HEK293 (cell line): ENCODE data around the gene KIAA0513.

Source experiments
- CTCF ChIA-PET: fragments of 350-600 bp; formaldehyde crosslinking; extraction: SDS; loops from one replicate; lab custom pipeline; 2021; ENCODE audit warnings: antibody characterized with exemption; lab: Yijun Ruan, JAX
- POLR2A ChIA-PET: fragments of 300-600 bp; formaldehyde crosslinking; extraction: SDS; loops from one replicate; lab custom pipeline; 2020; ENCODE audit warnings: antibody characterized with exemption, inconsistent platforms; lab: Yijun Ruan, JAX
- H3K27ac ChIP-seq: fragments of 200-500 bp; sonication (Bioruptor generic); 2 replicates; pipeline ENCODE4 v1.5.1; 2014; ENCODE audit warnings: low read depth, low read length, control low read depth, inconsistent platforms; ENCODE audit errors: extremely low read depth
- H3K36me3 ChIP-seq, 2 experiments: fragments of 200-500 bp in 1 of 2; sonication (Bioruptor generic) in 1 of 2; 1 replicate in 1 of 2; 2 replicates in 1 of 2; pipeline ENCODE4 v1.5.1; 2014 to 2017; ENCODE audit warnings: inconsistent platforms in 2 of 2, low read length in 2 of 2; ENCODE audit not compliant: control insufficient read depth in 2 of 2, insufficient read depth in 1 of 2
- H3K4me1 ChIP-seq: fragments of 200-500 bp; sonication (Bioruptor generic); 2 replicates; pipeline ENCODE4 v1.5.1; 2014; ENCODE audit warnings: mild to moderate bottlenecking, low read length, inconsistent platforms; ENCODE audit not compliant: control insufficient read depth, insufficient read depth
- H3K4me3 ChIP-seq: 2 replicates; pipeline ENCODE4 v1.5.1; 2011; ENCODE audit warnings: low read depth, mild to moderate bottlenecking, control low read depth, low read length, moderate library complexity
- H3K9me3 ChIP-seq: fragments of 200-500 bp; sonication (Bioruptor generic); 2 replicates; pipeline ENCODE4 v1.5.1; 2014; ENCODE audit warnings: low read depth, low read length, inconsistent platforms; ENCODE audit not compliant: control insufficient read depth, insufficient read depth
- SP2 ChIP-seq: fragments of 450-650 bp; formaldehyde crosslinking; IDR thresholded peaks from 2 replicates; pipeline ENCODE4 v1.5.1; 2016; ENCODE audit warnings: missing biosample characterization, missing genetic modification characterization
- ZBTB7A ChIP-seq: fragments of 450-650 bp; formaldehyde crosslinking; IDR thresholded peaks from 2 replicates; pipeline ENCODE4 v1.5.1; 2016; ENCODE audit warnings: low read depth, missing biosample characterization, missing genetic modification characterization
- ZBTB8A ChIP-seq: fragments of 450-650 bp; formaldehyde crosslinking; IDR thresholded peaks from 2 replicates; pipeline ENCODE4 v1.5.1; 2016; ENCODE audit warnings: missing biosample characterization, missing genetic modification characterization
- ZFP3 ChIP-seq: fragments of 450-650 bp; formaldehyde crosslinking; IDR thresholded peaks from 2 replicates; pipeline ENCODE4 v1.5.1; 2016; ENCODE audit warnings: low read depth, missing biosample characterization, missing genetic modification characterization
- ZFP37 ChIP-seq: fragments of 450-650 bp; formaldehyde crosslinking; IDR thresholded peaks from 2 replicates; pipeline ENCODE4 v1.5.1; 2016; ENCODE audit warnings: missing biosample characterization, missing genetic modification characterization
- ZNF114 ChIP-seq: fragments of 450-650 bp; formaldehyde crosslinking; IDR thresholded peaks from 2 replicates; pipeline ENCODE4 v1.5.0; 2017; ENCODE audit warnings: missing biosample characterization, missing genetic modification characterization
- ZNF132 ChIP-seq: fragments of 450-650 bp; formaldehyde crosslinking; IDR thresholded peaks from 2 replicates; pipeline ENCODE4 v1.5.1; 2017; ENCODE audit warnings: missing biosample characterization, missing genetic modification characterization, borderline replicate concordance
- ZNF146 ChIP-seq: fragments of 450-650 bp; formaldehyde crosslinking; IDR thresholded peaks from 2 replicates; pipeline ENCODE4 v1.5.1; 2016; ENCODE audit warnings: missing biosample characterization, missing genetic modification characterization
- ZNF155 ChIP-seq: fragments of 450-650 bp; formaldehyde crosslinking; IDR thresholded peaks from 2 replicates; pipeline ENCODE4 v1.5.1; 2016; ENCODE audit warnings: missing biosample characterization, missing genetic modification characterization
- ZNF175 ChIP-seq: fragments of 450-650 bp; formaldehyde crosslinking; IDR thresholded peaks from 2 replicates; pipeline ENCODE4 v1.5.1; 2016; ENCODE audit warnings: missing biosample characterization, missing genetic modification characterization
- ZNF394 ChIP-seq: fragments of 450-650 bp; formaldehyde crosslinking; IDR thresholded peaks from 2 replicates; pipeline ENCODE4 v1.5.1; 2016; ENCODE audit warnings: missing biosample characterization, missing genetic modification characterization, mild to moderate bottlenecking, moderate library complexity, borderline replicate concordance
- ZNF529 ChIP-seq: fragments of 450-650 bp; formaldehyde crosslinking; IDR thresholded peaks from 2 replicates; pipeline ENCODE4 v1.5.1; 2017; ENCODE audit warnings: missing genetic modification characterization, missing biosample characterization; ENCODE audit not compliant: insufficient replicate concordance
- ZNF549 ChIP-seq: fragments of 450-650 bp; IDR thresholded peaks from 2 replicates; pipeline ENCODE4 v1.5.1; 2018; ENCODE audit warnings: missing biosample characterization, missing genetic modification characterization, mild to moderate bottlenecking, inconsistent platforms, moderate library complexity
- ZNF585B ChIP-seq: fragments of 450-650 bp; formaldehyde crosslinking; IDR thresholded peaks from 2 replicates; pipeline ENCODE4 v1.5.1; 2016; ENCODE audit warnings: missing biosample characterization, missing genetic modification characterization
- ZNF596 ChIP-seq: fragments of 450-650 bp; IDR thresholded peaks from 2 replicates; pipeline ENCODE4 v1.5.0; 2018; ENCODE audit warnings: missing biosample characterization, mild to moderate bottlenecking, missing genetic modification characterization, moderate library complexity
- ZXDB ChIP-seq: fragments of 450-650 bp; formaldehyde crosslinking; IDR thresholded peaks from 2 replicates; pipeline ENCODE4 v1.5.1; 2016; ENCODE audit warnings: missing biosample characterization, missing genetic modification characterization
- TF ChIP-seq, protein P1 (sequence below): fragments of 450-650 bp; formaldehyde crosslinking; IDR thresholded peaks from 2 replicates; pipeline ENCODE4 v1.5.1; 2017; ENCODE audit warnings: missing biosample characterization, missing genetic modification characterization
- TF ChIP-seq, protein P2 (sequence below): fragments of 450-650 bp; formaldehyde crosslinking; IDR thresholded peaks from 2 replicates; pipeline ENCODE4 v1.5.1; 2017; ENCODE audit warnings: missing biosample characterization, missing genetic modification characterization

Gene KIAA0513

DNA sequence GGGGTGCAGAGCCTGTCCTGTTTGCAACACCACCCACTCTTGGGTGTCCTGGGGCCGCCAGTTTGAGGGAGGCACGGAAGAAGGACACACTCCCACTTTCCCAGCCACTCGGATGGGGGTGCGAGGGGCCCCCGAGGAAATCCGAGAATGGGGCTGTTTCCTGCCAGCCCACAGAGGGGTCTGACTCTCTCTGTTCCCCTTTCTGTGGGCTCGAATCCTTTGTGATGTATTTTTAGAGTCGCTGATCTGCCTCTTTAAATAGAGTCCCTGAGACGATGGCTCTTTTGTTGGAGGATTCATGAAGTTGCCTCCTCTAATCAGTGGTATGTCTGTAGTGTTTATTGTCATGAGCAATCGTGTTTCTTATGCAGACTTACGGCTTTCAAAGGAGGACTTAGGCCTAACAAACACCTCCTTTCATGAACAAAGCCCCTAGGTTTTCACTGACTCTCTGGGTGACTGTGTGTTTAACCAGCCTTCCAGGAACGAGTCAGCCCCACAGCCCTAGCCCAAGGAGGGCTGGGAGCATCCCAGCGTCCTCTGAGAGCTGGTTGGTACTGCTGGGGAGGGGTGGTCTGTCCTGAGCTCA is 55.5 kb downstream of the KIAA0513 start (continued):
- TF ChIP-seq ZNF585B: no peak

DNA sequence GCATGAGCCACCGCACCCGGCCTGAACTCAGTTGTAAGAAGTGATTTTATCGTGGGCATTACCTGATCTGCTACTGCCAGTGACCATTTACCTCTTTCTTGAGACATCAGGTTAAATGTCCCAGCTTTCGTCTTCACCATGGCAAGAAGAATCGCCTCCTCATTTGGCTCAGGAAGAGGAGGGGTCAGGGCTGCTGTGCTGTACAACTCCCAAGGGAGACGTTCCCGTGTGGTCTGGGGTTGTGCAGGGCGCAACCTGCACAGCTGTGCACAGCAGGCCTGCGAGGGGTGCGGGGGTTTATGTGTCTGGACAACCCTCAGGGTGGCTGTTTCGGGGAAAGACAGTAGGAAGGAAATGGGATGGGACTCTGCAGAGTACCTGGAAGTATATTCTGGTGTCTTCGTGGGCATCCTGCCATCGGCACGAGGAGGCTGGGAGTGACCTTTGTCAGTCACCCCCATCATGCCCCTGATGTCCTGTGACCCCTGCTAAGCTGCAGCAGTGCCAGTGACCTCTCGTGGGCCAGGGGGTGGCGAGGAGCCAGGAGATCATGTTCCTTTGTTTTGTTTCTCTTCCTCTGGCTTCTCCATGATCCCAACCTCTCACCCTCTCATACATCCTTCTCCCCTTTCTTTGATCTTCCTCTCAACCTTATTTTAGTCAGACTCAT is 57.4 kb downstream of the KIAA0513 start:
- Histone ChIP-seq H3K4me1 (peaks cover 2% of the 10 kb centered on the region; the same call in 1 of the 2 replicates), H3K4me3 (no peak overlapping the region), H3K27ac (no peak overlapping the region), H3K36me3 (peaks cover 0 to 7% of the 10 kb centered on the region in 2 experiments; a peak in 1 of 3 replicates), H3K9me3 (no peaks in the 10 kb centered on the region)
- TF ChIP-seq ZNF549 (tag by site-specific recombination) (no peak), ZNF155 (tag by site-specific recombination) (no peak), ZNF529 (no peak), ZNF132 (tag by site-specific recombination) (no peak), SP2 (no peak), ZNF394 (no peak), ZXDB (no peak), ZBTB7A (tag by site-specific recombination) (no peak), ZFP37 (no peak), ZNF596 (tag by site-specific recombination) (no peak), ZNF175 (tag by site-specific recombination) (no peak), ZNF114 (tag by site-specific recombination) (no peak), ZBTB8A (tag by site-specific recombination) (no peak)
- TF ChIP-seq, protein P1, sequence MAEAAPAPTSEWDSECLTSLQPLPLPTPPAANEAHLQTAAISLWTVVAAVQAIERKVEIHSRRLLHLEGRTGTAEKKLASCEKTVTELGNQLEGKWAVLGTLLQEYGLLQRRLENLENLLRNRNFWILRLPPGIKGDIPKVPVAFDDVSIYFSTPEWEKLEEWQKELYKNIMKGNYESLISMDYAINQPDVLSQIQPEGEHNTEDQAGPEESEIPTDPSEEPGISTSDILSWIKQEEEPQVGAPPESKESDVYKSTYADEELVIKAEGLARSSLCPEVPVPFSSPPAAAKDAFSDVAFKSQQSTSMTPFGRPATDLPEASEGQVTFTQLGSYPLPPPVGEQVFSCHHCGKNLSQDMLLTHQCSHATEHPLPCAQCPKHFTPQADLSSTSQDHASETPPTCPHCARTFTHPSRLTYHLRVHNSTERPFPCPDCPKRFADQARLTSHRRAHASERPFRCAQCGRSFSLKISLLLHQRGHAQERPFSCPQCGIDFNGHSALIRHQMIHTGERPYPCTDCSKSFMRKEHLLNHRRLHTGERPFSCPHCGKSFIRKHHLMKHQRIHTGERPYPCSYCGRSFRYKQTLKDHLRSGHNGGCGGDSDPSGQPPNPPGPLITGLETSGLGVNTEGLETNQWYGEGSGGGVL (tag by site-specific recombination): no peak
- TF ChIP-seq, protein P2, sequence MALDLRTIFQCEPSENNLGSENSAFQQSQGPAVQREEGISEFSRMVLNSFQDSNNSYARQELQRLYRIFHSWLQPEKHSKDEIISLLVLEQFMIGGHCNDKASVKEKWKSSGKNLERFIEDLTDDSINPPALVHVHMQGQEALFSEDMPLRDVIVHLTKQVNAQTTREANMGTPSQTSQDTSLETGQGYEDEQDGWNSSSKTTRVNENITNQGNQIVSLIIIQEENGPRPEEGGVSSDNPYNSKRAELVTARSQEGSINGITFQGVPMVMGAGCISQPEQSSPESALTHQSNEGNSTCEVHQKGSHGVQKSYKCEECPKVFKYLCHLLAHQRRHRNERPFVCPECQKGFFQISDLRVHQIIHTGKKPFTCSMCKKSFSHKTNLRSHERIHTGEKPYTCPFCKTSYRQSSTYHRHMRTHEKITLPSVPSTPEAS (tag by site-specific recombination): no peak
- ChIA-PET CTCF (interaction anchor here (0.6 to 3.3 kb wide), 5 partner anchors 26 to 715 kb away, joined by 3 to 23 read pairs (median 3); no protein-coding TSS in a partner anchor), POLR2A (no interaction called here)

DNA sequence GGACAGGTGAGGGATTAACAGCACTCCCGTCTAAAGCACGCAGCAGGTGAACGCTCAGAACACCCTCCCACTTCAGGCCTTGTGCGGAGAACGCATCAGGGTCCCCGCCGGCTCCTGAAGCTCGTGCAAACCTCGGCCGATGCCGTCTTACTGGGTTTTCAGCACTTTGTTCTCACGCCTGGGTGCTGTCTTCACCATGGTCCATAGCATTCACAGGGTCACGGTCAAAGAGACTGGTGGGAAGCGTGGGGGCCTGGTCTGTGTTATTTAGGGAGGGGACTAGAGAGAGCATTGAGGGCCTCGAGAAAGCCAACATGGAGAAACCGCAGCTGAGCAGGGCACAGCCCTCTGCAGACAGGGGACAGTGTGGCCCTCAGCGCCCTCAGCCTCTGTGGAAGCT is 58.1 kb downstream of the KIAA0513 start:
- Histone ChIP-seq H3K9me3 (no peaks in the 10 kb centered on the region), H3K36me3 (peaks cover 0 to 7% of the 10 kb centered on the region in 2 experiments; a peak in 1 of 3 replicates), H3K4me1 (peaks cover 2% of the 10 kb centered on the region; the same call in 1 of the 2 replicates), H3K27ac (no peak overlapping the region), H3K4me3 (no peak overlapping the region)
- TF ChIP-seq ZNF146 (tag by site-specific recombination): no peak
- TF ChIP-seq ZFP3: no peak
- POLR2A ChIA-PET: no interaction called here
- CTCF ChIA-PET: interaction anchor here (0.6 to 3.3 kb wide), 5 partner anchors 10 to 714 kb away, joined by 3 to 23 read pairs (median 3); no protein-coding TSS in a partner anchor
